LNCaP clone FGC (cell line): ENCODE measurements around the gene SRPRA.
"Not testable (repeated sequence)": the region's sequence is repeated elsewhere in the genome, so short reads cannot be mapped to it uniquely, and the experiment has no call there.

Experiments
- DNase-seq: peaks from one replicate; pipeline ENCODE4 v3.0.0-alpha.2; 2011; ENCODE audit warnings: low read depth
- H3K4me3 ChIP-seq: 2 replicates; pipeline ENCODE4 v1.5.1; 2011; ENCODE audit warnings: mild to moderate bottlenecking, low read depth, low read length, control low read depth
- TF ChIP-seq, protein P1 (sequence below): IDR thresholded peaks from 2 replicates; pipeline ENCODE4 v1.5.1; 2012; ENCODE audit warnings: mild to moderate bottlenecking; ENCODE audit not compliant: control insufficient read depth, insufficient read depth; ENCODE audit errors: extremely low read depth

The SRPRA gene

DNA sequence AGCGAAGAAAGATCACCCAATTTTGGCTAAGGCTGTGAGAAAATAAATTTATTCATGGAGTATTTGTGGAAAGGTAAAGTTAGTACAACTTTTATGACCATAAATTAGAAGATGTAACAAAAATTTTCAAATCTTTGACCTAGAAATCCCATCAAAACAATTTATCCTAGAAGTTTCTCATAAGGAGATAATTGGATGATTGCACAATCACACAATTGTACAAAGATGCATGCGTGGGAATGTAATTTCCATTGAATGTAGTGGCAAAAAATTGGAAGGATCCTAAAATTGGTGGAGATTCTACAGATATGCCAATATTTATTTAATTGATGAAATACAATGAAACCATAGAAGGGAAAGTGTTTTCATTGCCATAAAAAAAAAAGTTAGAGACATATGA, 11.6 kb downstream of the SRPRA start:
- H3K4me3 ChIP-seq: no peak overlapping the region
- DNase-seq: no peak
- TF ChIP-seq, protein P1, sequence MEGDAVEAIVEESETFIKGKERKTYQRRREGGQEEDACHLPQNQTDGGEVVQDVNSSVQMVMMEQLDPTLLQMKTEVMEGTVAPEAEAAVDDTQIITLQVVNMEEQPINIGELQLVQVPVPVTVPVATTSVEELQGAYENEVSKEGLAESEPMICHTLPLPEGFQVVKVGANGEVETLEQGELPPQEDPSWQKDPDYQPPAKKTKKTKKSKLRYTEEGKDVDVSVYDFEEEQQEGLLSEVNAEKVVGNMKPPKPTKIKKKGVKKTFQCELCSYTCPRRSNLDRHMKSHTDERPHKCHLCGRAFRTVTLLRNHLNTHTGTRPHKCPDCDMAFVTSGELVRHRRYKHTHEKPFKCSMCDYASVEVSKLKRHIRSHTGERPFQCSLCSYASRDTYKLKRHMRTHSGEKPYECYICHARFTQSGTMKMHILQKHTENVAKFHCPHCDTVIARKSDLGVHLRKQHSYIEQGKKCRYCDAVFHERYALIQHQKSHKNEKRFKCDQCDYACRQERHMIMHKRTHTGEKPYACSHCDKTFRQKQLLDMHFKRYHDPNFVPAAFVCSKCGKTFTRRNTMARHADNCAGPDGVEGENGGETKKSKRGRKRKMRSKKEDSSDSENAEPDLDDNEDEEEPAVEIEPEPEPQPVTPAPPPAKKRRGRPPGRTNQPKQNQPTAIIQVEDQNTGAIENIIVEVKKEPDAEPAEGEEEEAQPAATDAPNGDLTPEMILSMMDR: no peak

DNA sequence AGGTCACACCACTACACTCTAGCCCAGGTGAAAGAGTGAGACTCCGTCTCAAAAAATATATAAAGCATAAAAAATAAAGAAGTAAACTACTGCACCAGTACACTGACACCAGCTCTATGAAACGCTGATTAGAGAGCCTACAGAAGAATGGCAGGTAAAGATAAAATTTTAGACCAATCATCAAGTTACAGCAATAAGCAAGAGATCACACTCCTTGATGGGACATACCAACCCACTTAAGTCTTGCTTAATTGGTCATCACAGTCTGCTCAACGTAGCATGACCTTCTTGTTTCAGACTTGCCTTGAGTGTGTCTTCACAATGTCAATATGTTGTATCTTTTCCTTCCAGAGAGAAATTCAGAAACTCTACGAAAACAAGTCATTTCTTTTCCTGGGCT, 12.5 kb downstream of the SRPRA start:
- H3K4me3 ChIP-seq: no peak overlapping the region
- TF ChIP-seq, protein P1: no peak
- no peak for DNase-seq

DNA sequence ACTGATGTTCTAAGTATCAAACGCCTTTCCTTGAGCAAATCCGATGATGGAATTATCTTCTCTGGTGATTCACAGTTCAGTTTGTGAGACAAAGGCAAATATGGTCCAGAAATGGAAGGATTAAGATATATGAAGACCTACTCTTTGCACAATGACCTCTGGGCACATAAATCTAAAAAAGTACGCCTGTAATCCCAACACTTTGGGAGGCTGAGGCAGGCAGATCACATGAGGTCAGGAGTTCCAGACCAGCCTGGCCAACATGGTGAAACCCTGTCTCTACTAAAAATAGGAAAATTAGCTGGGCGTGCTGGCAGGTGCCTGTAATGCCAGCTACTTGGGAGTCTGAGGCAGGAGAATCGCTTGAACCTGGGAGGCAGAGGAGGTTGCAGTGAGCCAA, 13.2 kb downstream of the SRPRA start:
- not testable (repeated sequence) for H3K4me3 ChIP-seq

GRCh38 chr11:126254819-126255218, 13.9 kb downstream of the SRPRA start:
- DNase-seq: no peak
- TF ChIP-seq, protein P1: no peak

More for the DNA sequence above, 13.2 kb downstream of the SRPRA start:
- not testable (repeated sequence) for DNase-seq

GRCh38 chr11:126253265-126253664, 15.4 kb downstream of the SRPRA start:
- no peak for DNase-seq
- TF ChIP-seq, protein P1: no peak
- no peak overlapping the region for H3K4me3 ChIP-seq

More at GRCh38 chr11:126254819-126255218, 13.9 kb downstream of the SRPRA start:
- no peak overlapping the region for H3K4me3 ChIP-seq

GRCh38 chr11:126246636-126247035, 22.1 kb downstream of the SRPRA start:
- no peak overlapping the region for H3K4me3 ChIP-seq
- no peak for DNase-seq
- TF ChIP-seq, protein P1: no peak

GRCh38 chr11:126233391-126233790, 35.3 kb downstream of the SRPRA start:
- TF ChIP-seq, protein P1: no peak
- no peak overlapping the region for H3K4me3 ChIP-seq
- DNase-seq: no peak
